Measurements from ENCODE around the gene TNXB.
A peak's percentile ranks its signal among the peaks of the same experiment; 100 is the strongest.
"Not testable (repeated sequence)": the region's sequence is repeated elsewhere in the genome, so short reads cannot be mapped to it uniquely, and the experiment has no call there.

Gene TNXB

DNA sequence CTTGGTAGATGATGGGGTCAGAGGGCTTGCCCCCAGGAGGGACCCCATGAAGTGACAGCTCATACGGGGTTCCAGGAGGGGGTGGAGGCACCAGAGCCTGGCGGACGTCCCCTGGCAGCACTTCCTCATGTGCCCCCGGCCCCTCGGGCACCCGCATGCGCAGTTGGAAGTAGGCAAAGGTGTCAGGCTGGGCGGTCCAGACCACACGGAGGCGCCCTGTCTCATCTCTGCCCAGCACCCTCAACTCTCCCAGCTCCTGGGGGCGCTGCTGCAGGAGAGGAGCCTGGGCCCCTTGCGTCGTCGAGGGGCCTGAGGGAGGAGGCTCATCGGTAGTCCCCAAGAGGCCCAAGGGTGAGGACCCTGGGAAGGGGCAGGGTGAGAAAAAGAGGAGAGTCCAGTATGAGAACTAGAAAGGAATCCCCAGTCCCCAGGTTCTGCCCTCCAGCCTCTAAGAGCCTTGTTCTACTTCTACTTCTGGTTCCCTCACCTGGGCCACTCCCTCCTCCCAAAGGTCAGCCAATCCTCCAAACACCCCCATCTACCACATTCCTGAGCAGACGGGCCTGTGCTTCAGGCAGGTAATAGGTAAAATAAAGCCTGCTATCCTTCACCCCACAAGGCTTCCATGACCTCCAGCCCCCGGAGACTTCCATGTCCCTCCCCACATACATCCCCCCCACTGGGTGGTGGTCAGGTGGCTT lies 23.2 kb downstream of the TNXB start:
- no peak for DNase-seq (ENCODE audit: low spot score)

DNA sequence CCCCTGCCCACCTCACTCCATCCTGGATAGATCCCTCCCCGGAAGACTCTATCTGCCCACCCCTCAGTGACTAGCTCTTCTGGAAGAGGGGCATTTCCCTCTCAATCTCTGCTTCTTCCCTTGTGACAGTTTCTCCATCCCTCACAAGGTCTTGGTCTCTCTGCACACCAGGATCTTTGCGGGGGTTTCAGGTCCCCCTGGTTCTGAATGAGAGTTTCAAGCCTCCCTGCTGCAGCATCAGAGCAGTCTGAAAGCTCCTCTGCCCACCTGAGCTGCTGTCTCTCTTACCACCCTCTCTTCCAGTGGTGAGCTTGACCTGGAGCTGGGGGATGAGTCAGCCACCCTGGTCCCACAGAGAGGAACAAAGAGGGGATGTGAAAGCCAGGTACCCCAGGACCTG lies 24.4 kb downstream of the TNXB start:
- no peak for DNase-seq (ENCODE audit: low spot score)

DNA sequence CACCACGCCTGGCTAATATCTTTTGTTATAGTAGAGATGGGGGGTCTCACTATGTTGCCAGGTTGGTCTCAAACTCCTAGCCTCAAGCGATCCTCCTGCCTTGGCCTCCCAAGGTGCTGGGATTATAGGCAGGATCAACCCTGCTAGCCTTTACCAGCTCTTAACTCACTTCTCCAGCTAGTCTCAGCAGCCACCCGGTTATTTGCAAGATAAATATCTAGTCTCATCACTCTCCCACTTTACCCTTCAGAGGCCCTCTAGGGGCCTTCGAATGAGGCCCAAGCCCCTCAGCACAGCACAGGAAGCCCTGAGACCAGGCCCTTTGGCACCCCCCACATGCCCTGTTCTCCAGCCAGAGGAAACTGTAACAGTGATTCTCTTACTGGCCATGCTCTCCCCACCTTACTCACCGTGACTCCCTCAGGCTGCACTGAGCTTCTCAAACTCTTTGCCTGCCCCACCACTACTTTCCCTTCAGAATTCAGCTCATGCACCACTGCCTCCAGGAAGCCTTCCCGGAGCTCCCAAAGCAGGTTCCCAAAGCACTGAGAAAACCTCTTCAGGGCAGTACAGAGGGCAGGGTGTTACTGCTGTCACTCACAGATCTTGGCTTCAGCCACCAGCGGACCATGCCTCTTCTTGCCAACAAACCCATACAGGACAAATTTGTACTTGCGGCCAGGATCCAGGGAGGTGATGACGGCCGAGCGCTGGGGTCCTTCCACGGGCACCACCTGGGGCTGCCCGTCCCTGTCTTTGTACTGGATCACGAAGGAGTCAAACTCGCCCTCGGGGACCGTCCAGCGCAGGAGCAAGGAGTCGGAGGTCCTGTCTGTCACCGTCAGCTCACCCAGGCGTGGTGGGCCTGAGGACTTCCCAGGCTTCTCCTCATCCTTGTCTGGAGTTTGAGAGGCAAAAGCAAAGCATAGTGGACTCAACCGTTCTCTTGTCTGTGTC lies 25.0 kb downstream of the TNXB start:
- no peak for DNase-seq (ENCODE audit: low spot score)

DNA sequence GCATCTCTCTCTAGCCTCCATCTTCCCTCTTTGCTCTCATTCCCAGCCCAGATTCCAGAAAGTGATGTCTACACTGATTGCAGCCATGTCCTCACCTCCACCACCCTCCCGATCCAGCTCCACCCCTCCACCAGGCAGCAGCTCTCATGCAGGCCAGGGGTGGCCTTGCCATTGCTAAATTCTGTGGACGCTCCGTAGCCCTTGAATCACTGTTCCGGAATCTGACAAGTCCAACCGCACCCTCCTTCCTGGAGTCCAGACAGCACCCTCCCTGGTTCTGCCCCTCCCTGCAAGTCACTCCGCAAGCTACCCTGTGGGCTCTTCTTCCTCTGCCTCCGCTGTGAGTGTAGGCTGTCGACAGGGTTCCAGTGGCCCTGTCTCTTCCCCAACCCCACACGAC lies 26.2 kb downstream of the TNXB start:
- DNase-seq (ENCODE audit: low spot score) = peak; percentile 92

DNA sequence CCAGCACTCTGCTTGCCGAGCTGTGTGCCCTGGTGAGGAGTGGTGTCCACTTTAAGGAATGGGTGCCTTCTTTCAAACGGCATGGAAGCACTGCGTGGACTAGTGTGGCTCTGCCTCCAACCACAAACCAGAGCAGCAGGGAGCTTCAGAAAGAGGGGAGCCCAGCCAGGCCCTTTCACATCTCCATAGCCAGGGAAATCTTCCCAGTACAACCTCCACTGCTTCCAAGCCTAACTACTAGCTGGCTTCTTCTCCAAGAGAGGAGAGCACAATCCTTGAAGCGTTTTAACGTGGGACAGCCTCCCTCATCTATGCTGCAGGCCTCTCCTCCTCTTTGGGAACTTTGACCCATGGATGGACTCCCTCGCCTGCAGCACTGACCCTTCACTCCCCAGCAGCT lies 26.7 kb downstream of the TNXB start:
- no peak for DNase-seq (ENCODE audit: low spot score)

DNA sequence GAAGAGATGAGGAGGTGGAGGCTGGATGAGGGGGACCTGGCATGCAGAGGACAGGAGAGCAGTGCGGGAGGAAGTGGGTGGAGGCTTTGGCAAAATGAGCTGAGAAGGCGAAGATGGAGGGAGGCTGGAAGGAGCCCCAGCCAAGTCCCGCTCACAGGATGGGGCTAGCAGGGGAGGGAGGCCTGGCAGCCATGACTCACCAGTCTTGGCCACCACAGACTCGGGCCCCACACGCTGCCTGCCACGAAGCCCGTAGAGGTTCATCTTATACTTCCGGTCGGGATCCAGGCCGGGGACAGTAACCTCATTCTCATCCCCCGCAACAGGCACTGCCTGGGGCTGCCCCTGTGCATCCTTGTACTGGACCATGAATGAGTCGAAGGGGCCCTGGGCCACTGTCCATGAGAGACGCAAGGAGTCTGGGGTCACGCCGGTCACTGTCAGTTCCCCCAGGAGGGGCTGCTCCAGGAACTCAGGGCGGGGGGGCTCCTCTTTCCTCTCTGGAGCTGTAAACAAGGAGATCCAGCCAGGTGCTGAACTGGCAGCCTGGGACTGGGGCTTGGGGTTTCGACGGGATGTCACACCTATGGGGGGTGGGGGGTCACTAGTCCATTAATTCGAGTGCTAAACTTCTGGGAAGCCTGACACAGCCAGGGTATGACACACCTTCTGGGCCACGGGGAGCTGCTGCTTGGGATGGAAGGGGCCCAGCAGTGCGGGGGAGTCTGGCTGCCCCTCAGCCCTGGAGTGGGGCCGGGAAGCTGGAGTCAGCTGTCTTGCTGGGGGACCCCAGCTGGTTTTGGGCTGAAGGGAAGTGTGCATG lies 27.8 kb downstream of the TNXB start:
- peak; percentile 94 for DNase-seq (ENCODE audit: low spot score)

DNA sequence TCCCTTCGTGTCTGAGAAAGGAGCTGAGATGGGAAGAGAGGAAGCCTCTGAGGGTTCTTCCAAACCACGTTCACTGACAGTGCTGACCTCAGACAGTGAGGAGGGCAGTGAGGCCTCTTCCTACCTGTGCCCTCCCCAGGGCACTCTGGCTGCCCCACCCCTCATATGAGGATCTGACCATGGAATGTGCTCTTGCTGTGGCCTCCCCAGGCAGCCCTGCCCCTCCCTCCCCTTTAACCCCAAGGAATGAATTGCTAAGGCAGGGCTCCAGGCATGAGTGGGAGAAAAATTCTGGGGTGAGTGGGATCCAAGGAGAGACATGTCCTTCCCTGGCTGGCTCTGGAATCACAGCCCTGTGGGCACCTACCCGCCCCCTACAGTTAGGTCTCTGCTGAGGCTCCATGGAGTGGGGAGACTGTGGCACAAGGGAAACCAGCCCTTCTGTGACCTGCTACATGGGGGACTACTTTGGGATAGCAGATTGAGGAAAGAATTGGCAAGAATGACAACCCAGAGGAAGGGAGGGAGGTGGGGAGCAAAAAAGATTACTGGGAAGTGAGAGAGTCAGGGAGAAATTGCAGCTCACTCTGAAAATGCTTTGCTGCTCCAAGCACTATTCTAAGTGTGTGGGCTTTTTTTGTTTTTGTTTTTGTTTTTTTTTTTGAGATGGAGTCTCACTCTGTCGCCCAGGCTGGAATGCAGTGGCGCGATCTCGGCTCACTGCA lies 29.4 kb downstream of the TNXB start:
- no peak for DNase-seq (ENCODE audit: low spot score)

DNA sequence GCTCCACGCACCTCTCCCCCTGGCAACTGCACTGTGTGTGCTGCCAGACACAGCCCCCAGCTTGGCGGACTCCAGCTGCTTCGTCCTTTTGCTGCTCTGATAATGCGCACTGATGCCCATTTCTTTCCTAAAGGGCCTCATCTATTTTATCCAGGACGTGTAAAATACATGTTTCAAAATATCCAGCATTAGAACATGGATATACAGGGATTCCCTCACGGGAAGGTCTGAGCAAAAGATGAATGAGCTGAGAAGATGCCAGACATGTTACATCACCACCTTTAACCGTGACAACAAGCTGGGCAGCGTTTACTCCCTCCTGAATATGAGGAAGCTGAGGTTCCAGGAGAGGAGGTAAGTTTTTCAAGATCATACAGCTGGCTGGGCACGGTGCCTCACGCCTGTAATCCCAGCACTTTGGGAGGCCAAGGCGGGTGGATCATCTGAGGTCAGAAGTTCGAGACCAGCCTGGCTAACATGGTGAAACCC lies 32.8 kb downstream of the TNXB start:
- DNase-seq (ENCODE audit: low spot score) = peak; percentile 72

DNA sequence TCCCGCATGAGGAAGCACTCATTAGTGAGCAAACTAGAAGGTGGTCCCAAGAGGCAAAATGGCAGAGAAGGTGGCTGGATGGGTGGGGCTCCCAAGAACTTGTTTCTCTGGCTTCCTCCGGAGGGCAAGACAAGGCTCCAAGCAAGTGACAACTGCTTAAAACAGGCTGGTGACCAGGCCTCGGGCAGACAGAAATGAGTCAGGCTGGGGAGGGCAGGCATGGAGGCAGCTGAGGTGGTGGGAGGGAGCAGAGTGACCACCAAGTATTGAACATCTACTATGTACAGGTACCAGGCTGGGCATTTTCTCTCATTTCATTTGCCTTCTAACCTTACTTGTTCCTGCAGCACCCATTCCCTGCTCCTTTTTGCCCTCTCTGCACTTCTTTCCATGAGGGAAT lies 33.4 kb downstream of the TNXB start:
- DNase-seq (ENCODE audit: low spot score) = no peak

DNA sequence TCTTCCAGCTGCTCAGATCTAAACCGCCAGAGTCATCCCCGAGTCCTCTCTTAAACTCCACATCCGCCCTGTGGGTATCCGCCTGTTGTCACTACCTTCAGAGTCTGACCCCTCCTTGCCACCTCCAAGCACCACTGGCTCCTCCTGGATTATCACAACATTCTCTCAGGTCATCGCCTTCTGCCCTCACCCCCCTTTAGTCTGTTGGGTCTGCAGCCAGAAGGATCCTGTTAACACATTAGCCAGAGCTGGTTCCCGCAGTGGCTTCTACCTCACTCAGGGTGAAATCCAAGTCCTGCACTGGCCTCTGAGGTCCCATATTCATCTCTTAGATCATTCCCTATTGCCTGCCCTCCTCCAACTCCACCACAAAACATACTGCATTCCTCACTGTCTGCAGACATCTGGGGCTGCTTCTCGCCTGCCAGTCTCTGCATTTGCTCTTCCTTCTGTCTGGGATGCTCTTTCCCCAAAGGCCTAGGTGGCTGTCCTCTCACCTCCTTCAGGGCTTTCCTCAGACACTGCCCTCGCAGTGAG lies 34.1 kb downstream of the TNXB start:
- DNase-seq (ENCODE audit: low spot score) = peak; percentile 61

DNA sequence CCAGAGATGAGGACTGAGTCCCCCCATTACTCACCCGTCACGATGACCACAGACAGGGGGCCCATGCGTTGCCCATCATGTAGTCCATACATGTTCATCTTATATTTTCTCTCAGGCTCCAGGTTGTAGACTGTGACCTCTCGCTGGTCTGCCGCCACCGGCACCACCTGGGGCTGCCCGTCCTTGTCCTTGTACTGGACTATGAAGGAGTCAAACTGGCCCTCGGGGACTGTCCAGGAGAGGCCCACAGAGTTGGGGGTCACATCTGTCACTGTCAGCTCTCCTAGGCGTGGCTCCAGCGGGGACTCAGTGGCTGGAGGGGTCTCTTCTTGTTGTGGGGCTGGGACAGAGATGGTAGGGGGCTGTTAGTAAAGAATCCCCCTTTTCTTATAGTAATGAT lies 35.5 kb downstream of the TNXB start:
- DNase-seq (ENCODE audit: low spot score) = no peak

DNA sequence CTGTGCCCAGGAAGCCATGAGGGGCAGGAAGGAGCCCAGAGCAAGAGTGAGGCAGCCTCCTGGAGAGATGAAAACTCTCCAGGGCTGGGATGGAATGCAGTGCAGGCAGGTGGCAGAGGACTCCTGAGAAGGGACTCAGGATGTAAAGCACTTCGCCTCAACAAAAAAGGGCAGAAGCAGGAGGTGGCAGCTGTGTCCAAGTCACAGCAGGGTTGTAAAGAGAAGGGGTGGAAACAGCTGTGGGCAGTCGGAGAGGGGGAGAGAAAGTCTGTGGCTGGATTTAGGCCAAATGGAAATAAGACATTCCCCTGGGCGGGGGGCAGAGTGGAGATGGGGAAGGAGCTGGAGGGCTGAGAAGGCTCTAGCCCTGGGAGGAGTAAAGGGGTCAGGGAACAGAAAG lies 36.0 kb downstream of the TNXB start:
- no peak for DNase-seq (ENCODE audit: low spot score)

DNA sequence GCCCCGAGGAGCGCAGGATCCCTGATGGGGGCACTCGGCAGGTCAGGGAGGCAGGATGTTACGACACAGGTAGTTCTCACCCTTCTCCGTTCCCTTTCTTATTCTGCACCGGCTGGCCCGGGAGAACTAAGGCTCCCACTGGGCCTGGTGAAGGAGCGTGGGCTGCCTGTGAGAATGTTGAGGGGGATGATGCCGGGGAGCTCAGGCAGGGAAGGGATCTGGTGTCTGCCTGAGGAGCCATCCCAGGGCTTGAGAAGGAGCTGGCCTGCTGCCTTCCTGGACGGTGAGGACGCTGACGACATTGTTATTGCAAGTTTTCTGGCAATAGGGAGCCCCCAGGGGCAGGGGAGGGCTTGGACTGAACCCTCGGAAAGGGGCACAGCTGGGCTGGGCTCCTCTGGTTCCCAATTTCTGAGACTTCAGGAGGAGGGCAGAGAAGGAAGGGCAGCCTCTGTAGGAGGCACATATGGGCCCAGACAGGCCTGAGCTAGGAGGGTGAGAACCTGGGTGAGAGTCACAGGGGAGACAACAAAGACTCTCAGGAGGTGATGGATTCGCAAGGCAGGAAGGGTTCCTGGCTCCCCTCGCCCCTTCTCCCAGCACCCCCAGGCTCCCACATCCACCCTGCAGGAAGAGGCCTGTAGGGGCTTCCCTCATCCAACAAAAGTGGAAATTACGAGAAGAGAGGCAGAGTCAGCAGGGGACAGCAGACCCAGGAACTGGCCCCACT lies 38.2 kb downstream of the TNXB start:
- no peak for DNase-seq (ENCODE audit: low spot score)

DNA sequence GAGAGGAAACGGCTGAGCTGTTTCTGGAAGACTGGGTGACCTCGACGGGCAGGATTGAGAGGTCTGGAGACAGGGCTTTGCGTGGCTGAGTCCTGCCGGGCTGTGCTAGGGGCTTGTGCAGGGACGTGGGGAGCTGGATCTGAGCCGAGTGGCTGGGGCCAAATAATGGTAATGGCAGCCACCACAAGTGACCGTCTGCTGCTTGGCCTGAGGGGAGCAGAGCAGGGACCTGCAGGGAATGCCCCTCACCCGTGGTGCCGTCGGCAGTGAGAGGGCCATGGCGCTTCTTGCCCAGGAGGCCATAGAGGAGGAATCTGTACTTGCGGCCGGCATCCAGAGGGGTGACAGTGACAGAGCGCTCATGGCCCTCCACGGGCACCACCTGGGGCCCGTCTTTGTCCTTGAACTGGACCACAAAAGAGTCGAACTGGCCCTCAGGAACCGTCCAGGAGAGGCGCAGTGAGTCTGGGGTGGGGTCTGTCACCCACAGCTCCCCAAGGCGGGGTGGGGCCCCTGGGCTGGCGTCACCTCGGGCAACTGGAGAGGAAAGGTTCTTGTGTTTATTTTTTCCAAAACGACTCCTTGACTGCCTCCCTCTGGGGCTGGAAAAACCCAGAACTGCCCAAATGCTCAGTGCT lies 39.1 kb downstream of the TNXB start:
- no peak for DNase-seq (ENCODE audit: low spot score)

DNA sequence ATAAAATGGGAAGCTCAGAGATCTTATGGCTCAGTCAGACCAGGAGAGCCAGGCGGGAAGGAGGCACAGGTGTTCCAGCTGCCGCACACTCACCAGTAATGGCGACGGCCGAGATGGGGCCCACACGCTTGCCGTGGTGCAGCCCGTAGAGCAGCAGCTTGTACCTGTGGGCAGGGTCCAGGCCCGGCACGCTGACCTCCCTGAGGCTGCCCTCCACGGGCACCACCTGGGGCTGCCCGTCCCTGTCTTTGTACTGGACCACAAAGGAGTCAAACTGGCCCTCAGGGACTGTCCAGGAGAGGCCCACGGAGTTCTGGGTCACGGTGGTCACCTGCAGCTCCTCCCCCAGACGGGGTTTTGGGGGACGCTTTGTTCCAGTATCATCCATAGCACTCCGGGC lies 39.7 kb downstream of the TNXB start:
- DNase-seq (ENCODE audit: low spot score) = no peak

DNA sequence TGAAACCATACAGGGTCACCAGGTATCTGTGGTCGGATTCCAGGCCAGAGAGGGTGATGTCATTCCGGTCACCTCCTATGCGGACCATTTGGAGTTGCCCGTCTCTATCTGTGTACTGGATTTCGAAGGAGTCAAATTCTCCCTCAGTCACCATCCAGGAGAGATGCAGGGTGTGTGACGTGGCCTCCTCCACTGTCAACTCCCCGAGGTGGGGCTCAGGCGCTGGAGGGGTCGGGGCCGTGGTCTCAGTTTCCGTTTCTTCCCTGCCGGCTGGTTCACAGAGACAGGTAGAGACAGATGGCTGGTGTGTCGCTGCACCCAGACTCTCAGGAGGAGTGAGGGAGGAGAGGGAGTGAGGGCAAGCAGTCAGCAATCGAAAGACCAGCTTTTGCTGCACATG lies 40.3 kb downstream of the TNXB start:
- no peak for DNase-seq (ENCODE audit: low spot score)

DNA sequence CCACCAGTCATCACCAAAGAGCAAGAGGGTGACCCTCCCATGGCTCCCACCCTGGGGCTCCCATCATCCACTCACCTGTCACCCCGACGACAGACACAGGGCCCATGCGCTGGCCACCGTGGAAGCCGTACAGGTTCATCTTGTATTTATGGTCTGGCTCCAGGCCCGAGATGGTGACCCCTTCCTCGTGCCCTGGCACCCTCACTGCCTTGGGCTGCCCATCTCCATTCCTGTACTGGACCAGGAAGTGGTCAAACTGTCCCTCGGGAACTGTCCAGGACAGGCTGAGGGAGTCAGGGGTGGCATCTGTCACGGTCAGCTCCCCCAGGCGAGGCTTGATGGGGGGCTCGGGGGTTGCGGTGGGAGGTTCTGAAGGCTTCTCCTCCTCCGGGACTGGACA lies 40.8 kb downstream of the TNXB start:
- DNase-seq (ENCODE audit: low spot score) = not testable (repeated sequence)

DNA sequence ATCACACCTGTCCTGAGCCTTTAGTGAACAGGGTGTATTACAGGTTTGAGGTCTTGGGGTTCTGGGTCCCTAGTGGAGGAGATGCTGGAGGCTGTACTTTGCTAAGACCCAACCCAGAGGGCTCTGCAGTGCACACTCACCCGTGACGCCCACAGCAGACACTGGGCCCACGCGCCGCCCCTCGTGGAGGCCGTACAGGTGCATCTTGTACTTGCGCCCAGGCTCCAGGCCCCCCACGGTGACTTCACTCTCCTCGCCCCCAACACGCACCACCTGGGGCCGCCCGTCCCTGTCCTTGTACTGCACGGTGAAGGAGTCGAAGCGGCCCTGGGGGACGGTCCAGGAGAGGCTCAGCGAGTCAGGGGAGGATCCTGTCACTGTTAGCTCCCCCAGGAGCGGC lies 41.6 kb downstream of the TNXB start:
- not testable (repeated sequence) for DNase-seq (ENCODE audit: low spot score)

DNA sequence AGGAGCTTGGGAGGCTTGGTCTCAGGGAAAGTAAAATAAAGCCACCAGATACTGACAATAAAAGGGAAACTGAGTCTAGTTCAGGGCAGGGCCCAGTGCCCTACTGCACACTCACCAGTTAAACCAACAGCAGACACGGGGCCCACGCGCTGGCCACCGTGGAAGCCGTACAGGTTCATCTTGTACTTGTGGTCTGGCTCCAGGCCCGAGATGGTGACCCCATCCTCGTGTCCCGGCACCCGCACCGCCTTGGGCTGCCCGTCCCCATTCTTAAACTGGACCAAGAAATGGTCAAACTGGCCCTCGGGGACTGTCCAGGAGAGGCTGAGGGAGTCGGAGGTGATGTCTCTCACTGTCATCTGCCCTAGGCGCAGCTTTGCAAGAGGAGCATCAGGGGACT lies 44.4 kb downstream of the TNXB start:
- DNase-seq (ENCODE audit: low spot score) = no peak

DNA sequence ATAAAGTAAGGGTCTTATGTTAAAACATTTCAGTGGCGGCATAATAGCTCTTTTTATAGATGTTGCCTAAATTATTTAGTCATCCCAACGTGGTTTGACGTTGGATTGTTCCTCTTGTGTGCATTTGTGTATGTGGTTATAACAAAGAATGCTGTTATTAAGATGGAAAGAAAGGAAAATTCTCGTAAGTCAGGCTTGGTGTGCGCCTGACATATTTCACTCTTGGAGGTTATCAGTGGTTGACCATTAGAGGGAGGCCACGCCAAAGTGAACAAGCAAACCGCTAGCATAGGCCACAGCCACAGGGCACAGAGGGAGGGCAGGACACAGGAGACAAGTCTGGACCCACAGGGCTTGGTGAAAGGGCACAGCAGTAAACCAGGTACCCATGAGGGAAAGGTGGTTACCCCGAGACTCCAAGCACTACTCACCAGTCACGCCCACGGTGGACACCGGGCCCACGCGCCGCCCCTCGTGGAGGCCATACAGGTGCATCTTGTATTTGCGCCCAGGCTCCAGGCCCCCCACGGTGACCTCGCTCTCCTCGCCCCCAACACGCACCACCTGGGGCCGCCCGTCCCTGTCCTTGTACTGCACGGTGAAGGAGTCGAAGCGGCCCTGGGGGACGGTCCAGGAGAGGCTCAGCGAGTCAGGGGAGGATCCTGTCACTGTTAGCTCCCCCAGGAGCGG lies 48.0 kb downstream of the TNXB start:
- no peak for DNase-seq (ENCODE audit: low spot score)

Measured in AG08396 (cell line).